Small intestine (tissue), 7 donors: Measurements from ENCODE around the gene SPRR4. TPM values are rescaled to one million over a fixed set of nuclear protein-coding genes. Genes with fewer than 3 reads are reported as not detected.

Source experiments
- DNase-seq, 2 donors: peaks; one replicate each; pipeline versions ENCODE4 v3.0.0 to v3.0.0-alpha.2; 2013
- FAIRE-seq: peaks from 2 replicates; lab custom pipeline; 2012; peaks lifted over from hg19 to GRCh38; lab: Jason Lieb, UNC
- H3K27ac ChIP-seq, 3 donors: one replicate each; pipeline ENCODE4 v1.5.1; 2013; ENCODE audit warnings: low read length in 2 of 3, mild to moderate bottlenecking in 2 of 3, control low read depth in 1 of 3, inconsistent platforms in 1 of 3, low read depth in 1 of 3, moderate library complexity in 1 of 3
- H3K27me3 ChIP-seq, 3 donors: one replicate each; pipeline ENCODE4 v1.6.1; 2013; ENCODE audit warnings: low read length in 3 of 3, inconsistent platforms in 1 of 3; ENCODE audit not compliant: control insufficient read depth in 3 of 3, insufficient read depth in 3 of 3
- H3K36me3 ChIP-seq, 3 donors: one replicate each; pipeline ENCODE4 v1.6.1; 2013; ENCODE audit warnings: low read length in 3 of 3, inconsistent platforms in 1 of 3, low read depth in 1 of 3, mild to moderate bottlenecking in 1 of 3, moderate library complexity in 1 of 3; ENCODE audit not compliant: control insufficient read depth in 3 of 3, insufficient read depth in 2 of 3
- H3K4me1 ChIP-seq, 3 donors: one replicate each; pipeline ENCODE4 v1.6.1; 2013; ENCODE audit warnings: low read length in 2 of 3, inconsistent platforms in 1 of 3, low read depth in 1 of 3, mild to moderate bottlenecking in 1 of 3, moderate library complexity in 1 of 3; ENCODE audit not compliant: control insufficient read depth in 3 of 3, insufficient read depth in 2 of 3
- H3K4me3 ChIP-seq, 3 donors: one replicate each; pipeline ENCODE4 v1.5.1; 2013; ENCODE audit warnings: low read length in 3 of 3, control low read depth in 1 of 3, inconsistent platforms in 1 of 3, low read depth in 1 of 3, mild to moderate bottlenecking in 1 of 3, moderate library complexity in 1 of 3
- H3K9me3 ChIP-seq, 2 donors: one replicate each; pipeline ENCODE4 v1.6.1; 2013; ENCODE audit warnings: low read depth in 1 of 2, low read length in 1 of 2; ENCODE audit not compliant: control insufficient read depth in 2 of 2, insufficient read depth in 1 of 2
- WGBS, 3 donors: extraction: QIAGEN DNeasy Blood & Tissue Kit; methylation state at CpG; one replicate each; pipeline ENCODE4 v1.1.7; 2013; 5-methylcytosine and 5-hydroxymethylcytosine counted together
- polyA plus RNA-seq, 4 donors: library from polyadenylated mRNA; stranded (reverse) in 3 of 4; unstranded in 1 of 4; fragments of 200-250 nt in 3 of 4; fragments of 120-200 nt in 1 of 4; gene quantifications; one replicate each; pipeline versions ENCODE4 v1.2.1 to v1.2.3, GENCODE V29; 2013
- donor health status: healthy with polysubstance abuse.
- donor health status: control.
- donor health status: control.
- donor health status: Bipolar disorder and iron deficiency.
- donor health status: healthy.

The SPRR4 gene
- polyA plus RNA-seq, 4 donors = not detected

GRCh38 chr1:152969036-152969435 lies 1.4 kb upstream of the SPRR4 start:
- Histone ChIP-seq H3K36me3 (no peaks in the 10 kb centered on the region), H3K27me3 (peaks cover 0 to 1% (median 0%) of the 10 kb centered on the region in 3 donors), H3K4me1 (peaks cover 0 to 11% (median 0%) of the 10 kb centered on the region in 3 donors), H3K9me3 (no peaks in the 10 kb centered on the region), H3K27ac (no peak overlapping the region), H3K4me3 (no peak overlapping the region)
- FAIRE-seq (no peak), DNase-seq (no peak)
- WGBS, 3 donors = 65 to 84% (median 83%) methylated on average over 2 of the region's 2 CpGs

- DNase-seq = no peak
- no peak for FAIRE-seq
- 71 to 75% (median 73%) methylated on average over 4 of the region's 4 CpGs for WGBS, 3 donors
- Histone ChIP-seq H3K9me3 (no peaks in the 10 kb centered on the region), H3K27me3 (peaks cover 0 to 1% (median 0%) of the 10 kb centered on the region in 3 donors), H3K4me1 (peaks cover 0 to 9% (median 0%) of the 10 kb centered on the region in 3 donors), H3K27ac (no peak overlapping the region), H3K4me3 (no peak overlapping the region), H3K36me3 (no peaks in the 10 kb centered on the region)
Measured at GRCh38 chr1:152972196-152972886, 1.9 kb downstream of the SPRR4 start.

- Histone ChIP-seq H3K27me3 (no peaks in the 10 kb centered on the region), H3K9me3 (no peaks in the 10 kb centered on the region), H3K36me3 (no peaks in the 10 kb centered on the region), H3K4me3 (no peak overlapping the region), H3K4me1 (peaks cover 0 to 21% (median 0%) of the 10 kb centered on the region in 3 donors), H3K27ac (no peak overlapping the region)
- 59 to 64% (median 60%) methylated on average over 1 of the region's 1 CpG for WGBS, 3 donors
- no peak for FAIRE-seq
- no peak for DNase-seq
Measured at GRCh38 chr1:152976688-152977087, 6.2 kb downstream of the SPRR4 start.

- no peak for DNase-seq
Measured at GRCh38 chr1:152977614-152978013, 7.2 kb downstream of the SPRR4 start.

GRCh38 chr1:152980676-152981075 lies 10.2 kb downstream of the SPRR4 start:
- no peak for DNase-seq
- Histone ChIP-seq H3K9me3 (no peaks in the 10 kb centered on the region), H3K27ac (peak overlapping the region in 1 of 3 donors; percentile 60), H3K27me3 (peaks cover 0 to 6% (median 4%) of the 10 kb centered on the region in 3 donors), H3K4me3 (no peak overlapping the region), H3K4me1 (peaks cover 0 to 21% (median 0%) of the 10 kb centered on the region in 3 donors), H3K36me3 (no peaks in the 10 kb centered on the region)
- no peak for FAIRE-seq
- 31 to 69% (median 53%) methylated on average over 1 of the region's 1 CpG for WGBS, 3 donors

More at GRCh38 chr1:152977614-152978013, 7.2 kb downstream of the SPRR4 start:
- Histone ChIP-seq H3K9me3 (no peaks in the 10 kb centered on the region), H3K27me3 (peaks cover 0 to 3% (median 0%) of the 10 kb centered on the region in 3 donors), H3K36me3 (no peaks in the 10 kb centered on the region), H3K4me1 (peaks cover 0 to 21% (median 0%) of the 10 kb centered on the region in 3 donors), H3K4me3 (no peak overlapping the region), H3K27ac (no peak overlapping the region)
- no peak for FAIRE-seq

- WGBS, 3 donors = 56 to 74% (median 61%) methylated on average over 6 of the region's 6 CpGs
- H3K27me3 ChIP-seq = peaks cover 0 to 6% (median 4%) of the 10 kb centered on the region in 3 donors
- peaks cover 0 to 21% (median 0%) of the 10 kb centered on the region in 3 donors for H3K4me1 ChIP-seq
- FAIRE-seq (no peak), DNase-seq (peak in 1 of 2 donors; percentile 55)
- no peaks in the 10 kb centered on the region for H3K9me3 ChIP-seq
- H3K27ac ChIP-seq = peak overlapping the region in 1 of 3 donors; percentile 60
- no peaks in the 10 kb centered on the region for H3K36me3 ChIP-seq
- H3K4me3 ChIP-seq = no peak overlapping the region
Measured at GRCh38 chr1:152981146-152981871, 10.9 kb downstream of the SPRR4 start.

GRCh38 chr1:152982076-152982475 lies 11.6 kb downstream of the SPRR4 start:
- peaks cover 0 to 6% (median 4%) of the 10 kb centered on the region in 3 donors for H3K27me3 ChIP-seq
- H3K36me3 ChIP-seq = no peaks in the 10 kb centered on the region
- 78 to 89% (median 81%) methylated on average over 4 of the region's 4 CpGs for WGBS, 3 donors
- no peak for FAIRE-seq
- H3K9me3 ChIP-seq = no peaks in the 10 kb centered on the region
- H3K4me1 ChIP-seq = peaks cover 0 to 21% (median 0%) of the 10 kb centered on the region in 3 donors
- H3K27ac ChIP-seq = no peak overlapping the region
- no peak for DNase-seq
- H3K4me3 ChIP-seq = no peak overlapping the region

GRCh38 chr1:152983234-152983633 lies 12.8 kb downstream of the SPRR4 start:
- Histone ChIP-seq H3K27ac (no peak overlapping the region), H3K36me3 (no peaks in the 10 kb centered on the region), H3K4me3 (no peak overlapping the region), H3K9me3 (no peaks in the 10 kb centered on the region), H3K27me3 (peaks cover 0 to 6% (median 4%) of the 10 kb centered on the region in 3 donors), H3K4me1 (peaks cover 0 to 21% (median 0%) of the 10 kb centered on the region in 3 donors)
- FAIRE-seq = no peak
- no peak for DNase-seq
